H9 (cell line): ENCODE data around the gene NDUFA11. TPM values are rescaled to one million over a fixed set of nuclear protein-coding genes. Genes with fewer than 3 reads are reported as not detected.

ENCODE experiments used
- DNase-seq: peaks from one replicate; pipeline ENCODE4 v3.0.0-alpha.2; 2017
- H2AFZ ChIP-seq: one replicate; pipeline ENCODE4 v1.6.1; 2013; ENCODE audit warnings: mild to moderate bottlenecking, low read length, control low read depth, moderate library complexity
- H2AK5ac ChIP-seq: 2 replicates; pipeline ENCODE4 v1.6.1; 2013; ENCODE audit warnings: low read length, control low read depth, mixed read lengths; ENCODE audit not compliant: insufficient read length
- H2BK120ac ChIP-seq: one replicate; pipeline ENCODE4 v1.6.1; 2013; ENCODE audit warnings: low read depth, mild to moderate bottlenecking, low read length, control low read depth, inconsistent platforms; ENCODE audit not compliant: poor library complexity, severe bottlenecking
- H2BK12ac ChIP-seq: 2 replicates; pipeline ENCODE4 v1.6.1; 2013; ENCODE audit warnings: low read length, control low read depth, mixed read lengths, low read depth; ENCODE audit not compliant: insufficient read length
- H2BK15ac ChIP-seq: 2 replicates; pipeline ENCODE4 v1.6.1; 2013; ENCODE audit warnings: low read depth, low read length, control low read depth
- H2BK20ac ChIP-seq: one replicate; pipeline ENCODE4 v1.6.1; 2013; ENCODE audit warnings: low read depth, mild to moderate bottlenecking, low read length, control low read depth, inconsistent platforms; ENCODE audit not compliant: poor library complexity, severe bottlenecking
- H2BK5ac ChIP-seq: 2 replicates; pipeline ENCODE4 v1.6.1; 2013; ENCODE audit warnings: low read length, control low read depth, mixed read lengths; ENCODE audit not compliant: insufficient read length
- H3K14ac ChIP-seq: 2 replicates; pipeline ENCODE4 v1.6.1; 2013; ENCODE audit warnings: low read length, control low read depth; ENCODE audit not compliant: insufficient read depth
- H3K18ac ChIP-seq: 2 replicates; pipeline ENCODE4 v1.6.1; 2013; ENCODE audit warnings: low read depth, mild to moderate bottlenecking, mixed read lengths, low read length, control low read depth; ENCODE audit not compliant: insufficient read length
- H3K23ac ChIP-seq: 2 replicates; pipeline ENCODE4 v1.6.1; 2013; ENCODE audit warnings: low read length, control low read depth, mixed read lengths, low read depth; ENCODE audit not compliant: insufficient read length
- H3K23me2 ChIP-seq: 2 replicates; pipeline ENCODE4 v1.6.1; 2013; ENCODE audit warnings: low read depth, mild to moderate bottlenecking, mixed read lengths, low read length, control low read depth; ENCODE audit not compliant: insufficient read length, poor library complexity, severe bottlenecking
- H3K27ac ChIP-seq: 2 replicates; pipeline ENCODE4 v1.5.1; 2013; ENCODE audit warnings: low read length, control low read depth, mixed read lengths, low read depth; ENCODE audit not compliant: insufficient read length
- H3K27me3 ChIP-seq: 2 replicates; pipeline ENCODE4 v1.6.1; 2013; ENCODE audit warnings: low read length, control low read depth, inconsistent platforms; ENCODE audit not compliant: insufficient read depth
- H3K4ac ChIP-seq: 2 replicates; pipeline ENCODE4 v1.6.1; 2013; ENCODE audit warnings: low read depth, mild to moderate bottlenecking, control low read depth, inconsistent platforms, low read length, moderate library complexity
- H3K4me1 ChIP-seq: 2 replicates; pipeline ENCODE4 v1.6.1; 2013; ENCODE audit warnings: low read length, control low read depth, inconsistent platforms; ENCODE audit not compliant: insufficient read depth
- H3K4me2 ChIP-seq: 2 replicates; pipeline ENCODE4 v1.6.1; 2013; ENCODE audit warnings: low read length, control low read depth, mixed read lengths; ENCODE audit not compliant: insufficient read length, insufficient read depth
- H3K56ac ChIP-seq: 2 replicates; pipeline ENCODE4 v1.6.1; 2013; ENCODE audit warnings: low read depth, mild to moderate bottlenecking, mixed read lengths, low read length, control low read depth; ENCODE audit not compliant: insufficient read length
- H3K79me1 ChIP-seq: 2 replicates; pipeline ENCODE4 v1.6.1; 2013; ENCODE audit warnings: low read depth, mild to moderate bottlenecking, moderate library complexity, low read length, control low read depth, inconsistent platforms; ENCODE audit not compliant: insufficient read depth, poor library complexity, severe bottlenecking
- H3K79me2 ChIP-seq: 2 replicates; pipeline ENCODE4 v1.6.1; 2013; ENCODE audit warnings: low read length, control low read depth, inconsistent platforms; ENCODE audit not compliant: insufficient read depth
- H3K9ac ChIP-seq: 2 replicates; pipeline ENCODE4 v1.6.1; 2013; ENCODE audit warnings: low read length, control low read depth, mixed read lengths; ENCODE audit not compliant: insufficient read length; ENCODE audit errors: extremely low read depth
- H3K9me3 ChIP-seq: one replicate; pipeline ENCODE4 v1.6.1; 2013; ENCODE audit warnings: low read depth, low read length, inconsistent platforms; ENCODE audit not compliant: control insufficient read depth
- H3T11ph ChIP-seq: one replicate; pipeline ENCODE4 v1.6.1; 2013; ENCODE audit warnings: mild to moderate bottlenecking, low read length, control low read depth, inconsistent platforms
- H4K20me1 ChIP-seq: one replicate; pipeline ENCODE4 v1.6.1; 2013; ENCODE audit not compliant: control insufficient read depth, insufficient read length, insufficient read depth
- H4K5ac ChIP-seq: 2 replicates; pipeline ENCODE4 v1.6.1; 2013; ENCODE audit warnings: low read depth, mild to moderate bottlenecking, mixed read lengths, low read length, control low read depth; ENCODE audit not compliant: insufficient read length
- H4K8ac ChIP-seq: replicated peaks from 2 replicates; pipeline ENCODE4 v1.6.1; 2013; ENCODE audit warnings: low read length, control low read depth, mixed read lengths, low read depth; ENCODE audit not compliant: insufficient read length
- H4K91ac ChIP-seq: 2 replicates; pipeline ENCODE4 v1.6.1; 2013; ENCODE audit warnings: low read depth, mild to moderate bottlenecking, moderate library complexity, mixed read lengths, low read length, control low read depth; ENCODE audit not compliant: insufficient read length
- H3K27ac Mint-ChIP-seq, 3 experiments: 2 replicates in 2 of 3; 3 replicates in 1 of 3; pipeline ENCODE4 v1.8.0; 2020 to 2021; ENCODE audit warnings: mixed read lengths in 3 of 3, mild to moderate bottlenecking in 1 of 3, moderate library complexity in 1 of 3
- H3K27me3 Mint-ChIP-seq: 2 replicates; pipeline ENCODE4 v1.8.0; 2021; ENCODE audit warnings: low read depth, mild to moderate bottlenecking, moderate library complexity, mixed read lengths
- H3K36me3 Mint-ChIP-seq, 3 experiments: 2 replicates in 2 of 3; 3 replicates in 1 of 3; pipeline ENCODE4 v1.8.0; 2020 to 2021; ENCODE audit warnings: low read depth in 3 of 3, mixed read lengths in 3 of 3; ENCODE audit not compliant: insufficient read depth in 1 of 3
- H3K4me1 Mint-ChIP-seq, 2 experiments: 2 replicates each; pipeline ENCODE4 v1.8.0; 2020; ENCODE audit warnings: mixed read lengths in 2 of 2
- H3K4me3 Mint-ChIP-seq, 2 experiments: 2 replicates in 1 of 2; 3 replicates in 1 of 2; pipeline ENCODE4 v1.8.0; 2020 to 2021; ENCODE audit warnings: mild to moderate bottlenecking in 2 of 2, mixed read lengths in 2 of 2, moderate library complexity in 1 of 2
- H3K9me3 Mint-ChIP-seq, 2 experiments: 2 replicates in 1 of 2; 3 replicates in 1 of 2; pipeline ENCODE4 v1.8.0; 2020; ENCODE audit warnings: mild to moderate bottlenecking in 2 of 2, mixed read lengths in 2 of 2, moderate library complexity in 1 of 2
- WGBS: extraction: QIAGEN DNeasy Blood & Tissue Kit; methylation state at CpG from one replicate; pipeline ENCODE4 v1.1.7; 2013; ENCODE audit warnings: missing lambda C conversion rate, low lambda C conversion rate, mixed read lengths; ENCODE audit not compliant: insufficient read length; ENCODE audit errors: extremely low coverage; 5-methylcytosine and 5-hydroxymethylcytosine counted together
- total RNA-seq: library from RNA; stranded (reverse); gene quantifications from 2 replicates; pipeline ENCODE4 v1.2.1, GENCODE V29; 2021
- TF ChIP-seq, protein P1 (sequence below): fragments of 200-600 bp; sonication (generic); conservative IDR thresholded peaks from 3 replicates; pipeline ENCODE4 v1.8.0; 2021; ENCODE audit warnings: antibody characterized with exemption, mild to moderate bottlenecking

NDUFA11 gene
- total RNA-seq, 1 experiment from 2014 or later, result 282 TPM

DNA sequence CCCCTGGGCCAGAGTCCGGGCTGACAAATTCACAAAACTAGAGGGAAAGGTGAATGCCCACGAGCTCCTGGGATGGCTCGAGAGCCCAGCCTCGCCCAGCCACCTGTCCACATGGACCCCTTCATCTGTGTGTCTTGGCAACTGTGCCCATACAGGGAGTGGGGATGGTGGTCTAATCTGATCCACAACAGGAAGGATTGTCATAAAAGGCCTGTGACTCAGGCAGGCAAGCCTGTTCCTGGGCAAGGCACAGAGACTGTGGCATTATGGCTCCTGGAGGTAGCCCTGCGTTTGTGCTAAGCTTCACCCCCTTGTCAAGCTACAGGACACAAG, 30.4 kb upstream of the NDUFA11 start:
- Histone ChIP-seq H3K27ac (no peak overlapping the region), H2BK120ac (no peak overlapping the region), H3K4ac (no peak overlapping the region), H3K23me2 (no peaks in the 10 kb centered on the region), H3K23ac (no peak overlapping the region), H3K18ac (no peak overlapping the region), H2BK12ac (no peak overlapping the region), H2BK20ac (no peak overlapping the region), H3K14ac (no peak overlapping the region), H2BK5ac (no peak overlapping the region), H4K91ac (no peak overlapping the region), H3K4me2 (no peak overlapping the region), H2BK15ac (no peak overlapping the region), H3K56ac (no peak overlapping the region), H2AFZ (no peak overlapping the region), H3K9me3 (no peaks in the 10 kb centered on the region), H4K20me1 (no peaks in the 10 kb centered on the region), H2AK5ac (no peak overlapping the region), H3K79me2 (no peaks in the 10 kb centered on the region), H4K8ac (no peak overlapping the region), H3K27me3 (no peaks in the 10 kb centered on the region), H3K79me1 (no peaks in the 10 kb centered on the region), H3K4me1 (no peaks in the 10 kb centered on the region), H3T11ph (no peak overlapping the region), H3K9ac (no peak overlapping the region), H4K5ac (no peak overlapping the region)
- Mint-ChIP-seq H3K9me3 (no peaks in the 10 kb centered on the region), H3K27ac (no peak overlapping the region; a peak in 1 of 7 replicates), H3K36me3 (peaks cover 7 to 64% (median 53%) of the 10 kb centered on the region in 3 experiments; a peak in 6 of 7 replicates), H3K4me1 (peaks cover 0 to 5% of the 10 kb centered on the region in 2 experiments; a peak in 1 of 4 replicates), H3K4me3 (no peak overlapping the region), H3K27me3 (no peaks in the 10 kb centered on the region; the same call in 1 of the 2 replicates)
- TF ChIP-seq, protein P1, sequence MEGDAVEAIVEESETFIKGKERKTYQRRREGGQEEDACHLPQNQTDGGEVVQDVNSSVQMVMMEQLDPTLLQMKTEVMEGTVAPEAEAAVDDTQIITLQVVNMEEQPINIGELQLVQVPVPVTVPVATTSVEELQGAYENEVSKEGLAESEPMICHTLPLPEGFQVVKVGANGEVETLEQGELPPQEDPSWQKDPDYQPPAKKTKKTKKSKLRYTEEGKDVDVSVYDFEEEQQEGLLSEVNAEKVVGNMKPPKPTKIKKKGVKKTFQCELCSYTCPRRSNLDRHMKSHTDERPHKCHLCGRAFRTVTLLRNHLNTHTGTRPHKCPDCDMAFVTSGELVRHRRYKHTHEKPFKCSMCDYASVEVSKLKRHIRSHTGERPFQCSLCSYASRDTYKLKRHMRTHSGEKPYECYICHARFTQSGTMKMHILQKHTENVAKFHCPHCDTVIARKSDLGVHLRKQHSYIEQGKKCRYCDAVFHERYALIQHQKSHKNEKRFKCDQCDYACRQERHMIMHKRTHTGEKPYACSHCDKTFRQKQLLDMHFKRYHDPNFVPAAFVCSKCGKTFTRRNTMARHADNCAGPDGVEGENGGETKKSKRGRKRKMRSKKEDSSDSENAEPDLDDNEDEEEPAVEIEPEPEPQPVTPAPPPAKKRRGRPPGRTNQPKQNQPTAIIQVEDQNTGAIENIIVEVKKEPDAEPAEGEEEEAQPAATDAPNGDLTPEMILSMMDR, result no peak
- DNase-seq, result no peak
- WGBS, result no CpG with 5 or more reads among the region's 5 CpGs
